ENCODE results near the gene LOXL1.

Gene LOXL1

GRCh38 chr15:73900095-73900712 lies 26.1 kb upstream of the LOXL1 start:
- no peak for DNase-seq

GRCh38 chr15:73901126-73901810 lies 25.0 kb upstream of the LOXL1 start:
- no peak for DNase-seq

- no peak for DNase-seq
Observed at GRCh38 chr15:73902121-73903020, 23.9 kb upstream of the LOXL1 start.

- DNase-seq: no peak
Observed at GRCh38 chr15:73904026-73904815, 22.0 kb upstream of the LOXL1 start.

GRCh38 chr15:73905225-73905827 lies 20.9 kb upstream of the LOXL1 start:
- no peak for DNase-seq

GRCh38 chr15:73906346-73907034 lies 19.8 kb upstream of the LOXL1 start:
- DNase-seq: peak in 2 of 4 experiments; percentile 32 to 36

GRCh38 chr15:73907035-73907408 lies 19.2 kb upstream of the LOXL1 start:
- DNase-seq: peak in 3 of 4 experiments; percentile 24 to 49 (median 47)

GRCh38 chr15:73908030-73908821 lies 18.0 kb upstream of the LOXL1 start:
- peak; percentile 79 to 91 (median 86) for DNase-seq

GRCh38 chr15:73908822-73909122 lies 17.5 kb upstream of the LOXL1 start:
- DNase-seq: no peak

GRCh38 chr15:73909651-73910050 lies 16.6 kb upstream of the LOXL1 start:
- no peak for DNase-seq

GRCh38 chr15:73910522-73911303 lies 15.5 kb upstream of the LOXL1 start:
- DNase-seq: no peak

GRCh38 chr15:73912030-73912596 lies 14.1 kb upstream of the LOXL1 start:
- no peak for DNase-seq

GRCh38 chr15:73914145-73914544 lies 12.1 kb upstream of the LOXL1 start:
- no peak for DNase-seq

- no peak for DNase-seq
Observed at GRCh38 chr15:73915082-73915481, 11.2 kb upstream of the LOXL1 start.

- no peak for DNase-seq
Observed at GRCh38 chr15:73918784-73919183, 7.5 kb upstream of the LOXL1 start.

- DNase-seq: no peak
Observed at GRCh38 chr15:73919706-73920105, 6.6 kb upstream of the LOXL1 start.

GRCh38 chr15:73921254-73921925 lies 4.9 kb upstream of the LOXL1 start:
- no peak for DNase-seq

GRCh38 chr15:73922186-73923151 lies 3.8 kb upstream of the LOXL1 start:
- peak in 1 of 4 experiments; percentile 22 for DNase-seq
